ENCODE data around the gene CAMK2D.

CAMK2D gene

GRCh38 chr4:113682730-113683537 lies 78.6 kb downstream of the CAMK2D start:
- no peak for DNase-seq (ENCODE audit: low read depth in 2 of 2)

- peak in 1 of 2 experiments; percentile 64 for DNase-seq (ENCODE audit: low read depth in 2 of 2)
Measured at GRCh38 chr4:113678641-113679040, 82.9 kb downstream of the CAMK2D start.

DNA sequence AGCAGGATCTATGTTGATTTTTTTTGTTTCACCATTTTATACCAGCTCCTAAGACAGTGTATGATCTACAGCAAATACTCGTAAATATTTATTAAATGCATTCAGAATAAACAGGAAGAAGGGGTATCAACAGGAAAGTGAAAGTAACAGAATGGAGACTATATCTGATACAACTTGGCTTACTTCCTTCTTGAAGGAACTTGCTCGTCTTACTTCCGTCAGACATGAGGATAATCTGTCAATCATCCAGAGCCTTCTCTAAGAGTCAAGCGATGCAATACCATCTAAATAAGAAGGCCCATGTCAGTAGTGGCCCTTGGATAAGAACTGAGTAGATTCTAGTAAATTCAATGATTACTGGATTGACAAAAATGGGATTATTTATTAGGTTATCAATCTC lies 84.2 kb downstream of the CAMK2D start:
- DNase-seq (ENCODE audit: low read depth in 2 of 2), result no peak

DNA sequence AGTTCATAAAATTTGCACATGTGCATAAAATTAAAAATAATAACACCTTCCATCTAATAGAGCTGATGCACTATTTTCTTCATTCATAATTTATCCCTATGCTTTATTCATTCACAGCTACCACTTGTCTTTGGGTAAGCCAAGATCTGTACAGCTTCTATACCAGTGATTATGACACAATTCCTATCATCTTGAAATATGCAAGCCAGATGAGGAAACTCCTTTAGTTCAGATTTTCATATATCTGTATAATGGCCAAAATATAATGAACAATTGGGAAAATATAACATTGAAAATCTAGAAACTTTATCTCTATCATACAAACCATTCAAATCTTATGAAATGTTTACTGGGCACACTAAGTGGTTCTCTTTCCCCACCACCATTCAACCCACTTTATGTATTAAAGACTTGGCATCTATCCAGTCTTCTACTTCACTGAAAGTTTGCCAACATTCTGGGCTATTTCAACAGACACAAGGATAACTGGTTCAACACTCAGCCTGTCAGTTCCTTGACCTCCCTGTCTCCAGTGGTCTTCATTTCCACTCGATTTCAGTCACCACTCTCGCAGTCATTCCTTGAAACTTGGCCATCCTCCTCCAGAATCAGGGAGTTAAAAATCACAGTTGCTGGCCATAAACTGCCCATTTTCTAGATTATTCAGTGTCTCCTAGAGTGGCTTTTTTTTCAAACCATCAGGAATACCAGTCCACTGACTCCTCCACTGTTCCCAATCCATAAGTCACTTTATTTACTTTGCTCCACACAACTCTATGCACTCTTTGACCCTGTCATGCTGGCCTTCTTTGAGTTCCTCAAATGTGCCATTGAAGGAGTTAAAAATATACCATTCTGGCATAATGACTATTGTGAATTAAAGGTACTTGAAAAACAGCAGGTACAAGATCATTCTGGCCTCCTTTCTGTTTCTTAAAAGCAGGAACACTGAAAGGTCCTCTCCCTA lies 85.5 kb downstream of the CAMK2D start:
- no peak for DNase-seq (ENCODE audit: low read depth in 2 of 2)

GRCh38 chr4:113674733-113675132 lies 86.8 kb downstream of the CAMK2D start:
- no peak for DNase-seq (ENCODE audit: low read depth in 2 of 2)

DNA sequence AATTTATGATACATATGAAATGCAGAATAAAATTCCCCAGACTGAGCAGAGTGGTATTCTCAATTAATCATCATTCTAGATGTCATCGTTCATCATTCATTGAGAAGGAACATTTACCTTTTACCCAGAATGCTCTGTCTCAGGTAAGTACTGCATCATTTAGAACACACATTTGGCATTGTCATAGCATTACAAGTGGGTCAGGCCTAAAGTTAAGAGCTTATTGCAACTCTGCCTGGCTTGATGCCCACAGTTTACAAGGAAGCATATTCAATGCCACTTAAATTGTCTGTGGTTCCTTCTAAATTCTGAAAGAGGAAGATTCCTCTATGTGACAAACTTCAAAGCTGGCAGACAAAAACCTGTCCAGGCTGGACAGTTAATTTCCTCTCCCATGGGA lies 87.3 kb downstream of the CAMK2D start:
- DNase-seq (ENCODE audit: low read depth in 2 of 2), result no peak

DNA sequence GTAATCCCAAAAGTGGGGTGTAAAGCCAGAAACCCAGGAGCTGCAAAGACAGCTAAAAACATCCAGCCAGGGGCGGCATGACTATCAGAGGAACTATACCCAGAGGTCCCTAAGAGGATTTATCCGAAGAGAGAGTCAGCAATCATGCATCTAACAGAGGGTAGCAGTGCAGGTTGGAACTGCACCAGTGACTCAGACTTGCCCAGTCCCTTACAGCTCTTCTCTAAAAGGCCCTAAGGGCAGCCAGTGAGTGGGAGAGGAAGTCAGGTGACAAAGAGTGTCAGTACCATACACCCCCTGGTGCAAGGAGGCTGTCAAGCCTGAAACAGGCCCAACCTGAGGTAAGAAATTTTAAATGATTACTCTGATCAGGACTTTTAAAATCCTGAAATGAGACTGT lies 88.1 kb downstream of the CAMK2D start:
- DNase-seq (ENCODE audit: low read depth in 2 of 2), result no peak

DNA sequence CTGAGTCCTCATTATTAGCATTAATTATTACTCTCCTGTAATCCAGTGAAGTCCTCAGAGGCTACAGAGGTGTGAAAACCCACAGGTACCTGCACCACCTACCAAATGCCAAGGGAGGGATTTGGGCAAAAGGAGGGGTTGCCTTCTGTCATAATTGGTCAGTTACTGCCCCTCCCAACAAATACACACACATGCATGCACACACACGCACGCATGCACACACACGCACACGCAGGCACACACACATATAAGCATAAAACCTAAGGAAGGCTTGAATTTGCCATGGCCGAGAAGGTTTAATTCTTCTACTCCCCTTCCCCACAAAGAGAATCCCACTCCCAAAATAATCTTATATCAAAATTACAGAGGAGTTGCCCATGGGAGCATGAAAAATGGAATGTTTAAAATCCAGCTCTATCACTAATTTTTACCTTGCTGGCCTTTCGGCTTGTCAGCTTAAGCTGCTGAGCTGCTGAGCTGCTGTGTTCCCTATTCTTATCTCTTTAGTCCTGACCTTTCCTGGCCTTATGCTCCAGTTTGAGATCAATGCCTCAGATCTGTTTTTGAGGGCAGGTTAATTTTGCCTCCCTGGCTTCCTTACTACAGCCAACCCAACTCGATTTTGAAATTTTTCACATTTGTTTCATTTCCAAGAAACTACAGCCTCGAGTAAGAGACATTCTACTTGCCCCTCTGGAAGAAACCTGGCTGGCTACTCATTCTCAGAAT lies 95.0 kb downstream of the CAMK2D start:
- no peak for DNase-seq (ENCODE audit: low read depth in 2 of 2)

DNA sequence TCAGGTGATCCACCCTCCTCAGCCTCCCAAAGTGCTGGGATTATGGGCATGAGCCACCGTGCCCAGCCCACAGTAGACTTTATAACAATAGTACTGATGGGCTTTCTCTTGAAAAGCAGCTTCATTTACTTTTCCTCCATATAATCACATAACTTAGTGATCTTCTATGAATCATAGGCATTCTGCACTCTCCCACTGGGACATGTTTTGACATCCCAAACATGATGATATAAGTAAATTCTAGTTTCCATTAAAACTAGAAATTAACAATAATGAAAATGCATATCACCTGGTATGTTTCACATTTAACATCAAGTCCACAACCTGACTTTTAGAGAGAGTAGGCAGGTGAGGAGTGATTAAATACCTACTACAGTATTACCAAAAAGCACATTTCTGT lies 96.5 kb downstream of the CAMK2D start:
- no peak for DNase-seq (ENCODE audit: low read depth in 2 of 2)

GRCh38 chr4:113662581-113662980 lies 99.0 kb downstream of the CAMK2D start:
- no peak for DNase-seq (ENCODE audit: low read depth in 2 of 2)

DNA sequence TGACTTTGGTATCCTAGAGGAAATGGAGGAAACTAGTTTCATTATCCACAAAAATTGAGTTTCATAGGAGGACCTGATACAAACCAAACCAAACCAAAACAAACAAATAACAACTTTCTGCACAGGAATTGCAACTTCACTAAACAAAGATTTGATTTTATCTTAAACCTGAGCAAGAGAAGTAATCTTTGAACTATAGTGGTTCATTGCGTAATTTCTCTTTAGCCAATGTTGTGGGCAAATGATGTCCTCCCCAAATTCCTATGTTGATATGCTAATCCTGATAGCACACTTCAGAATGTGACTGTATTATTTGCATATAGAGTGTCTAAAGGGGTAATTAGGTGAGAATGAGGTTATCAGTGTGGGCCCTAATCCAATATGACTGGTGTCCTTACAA lies 102.4 kb downstream of the CAMK2D start:
- DNase-seq (ENCODE audit: low read depth in 2 of 2), result no peak

GRCh38 chr4:113657586-113658233 lies 103.8 kb downstream of the CAMK2D start:
- DNase-seq (ENCODE audit: low read depth in 2 of 2), result no peak

GRCh38 chr4:113653871-113654270 lies 107.7 kb downstream of the CAMK2D start:
- no peak for DNase-seq (ENCODE audit: low read depth in 2 of 2)

- DNase-seq (ENCODE audit: low read depth in 2 of 2), result no peak
Measured at GRCh38 chr4:113646442-113646822, 115.1 kb downstream of the CAMK2D start.

- no peak for DNase-seq (ENCODE audit: low read depth in 2 of 2)
Measured at GRCh38 chr4:113645771-113646441, 115.6 kb downstream of the CAMK2D start.

DNA sequence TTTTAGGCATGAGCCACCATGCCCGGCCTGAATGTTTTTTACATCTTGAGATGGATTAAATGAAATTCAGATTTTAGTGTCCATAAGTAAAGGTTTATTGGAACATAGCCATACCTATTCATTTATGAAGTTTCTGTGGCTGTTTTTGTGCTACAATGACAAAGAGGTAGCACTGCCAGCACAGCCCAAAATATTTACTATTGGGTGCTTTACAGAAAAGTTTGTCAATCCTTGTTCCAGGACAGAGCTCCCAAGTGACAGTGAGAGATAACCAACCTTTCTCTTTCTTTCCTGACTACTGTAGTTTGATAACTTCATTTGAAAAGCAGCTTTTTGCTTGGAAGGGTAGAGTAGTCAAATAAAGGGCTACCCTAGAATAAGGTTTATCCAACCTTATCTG lies 116.2 kb downstream of the CAMK2D start:
- no peak for DNase-seq (ENCODE audit: low read depth in 2 of 2)

- no peak for DNase-seq (ENCODE audit: low read depth in 2 of 2)
Measured at GRCh38 chr4:113644398-113644797, 117.1 kb downstream of the CAMK2D start.

DNA sequence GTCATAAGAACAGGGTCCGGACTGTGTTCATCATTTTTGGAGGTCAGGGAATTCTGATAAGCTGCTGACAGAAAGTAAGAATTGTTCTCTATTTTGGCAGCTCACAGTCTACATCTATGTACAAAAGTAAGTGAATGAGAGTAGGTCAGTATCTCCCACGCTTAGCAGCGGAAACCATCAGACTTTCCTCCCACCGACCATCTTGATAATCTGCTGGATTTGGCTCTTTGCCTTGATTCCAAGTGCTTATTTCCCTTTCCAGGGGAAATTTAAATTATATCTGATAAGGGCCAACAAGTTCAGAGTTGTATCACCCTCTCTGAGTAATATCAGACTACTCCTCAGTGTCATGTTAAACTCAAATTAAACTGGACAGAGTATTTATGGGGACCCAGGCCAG lies 118.0 kb downstream of the CAMK2D start:
- DNase-seq (ENCODE audit: low read depth in 2 of 2), result no peak

DNA sequence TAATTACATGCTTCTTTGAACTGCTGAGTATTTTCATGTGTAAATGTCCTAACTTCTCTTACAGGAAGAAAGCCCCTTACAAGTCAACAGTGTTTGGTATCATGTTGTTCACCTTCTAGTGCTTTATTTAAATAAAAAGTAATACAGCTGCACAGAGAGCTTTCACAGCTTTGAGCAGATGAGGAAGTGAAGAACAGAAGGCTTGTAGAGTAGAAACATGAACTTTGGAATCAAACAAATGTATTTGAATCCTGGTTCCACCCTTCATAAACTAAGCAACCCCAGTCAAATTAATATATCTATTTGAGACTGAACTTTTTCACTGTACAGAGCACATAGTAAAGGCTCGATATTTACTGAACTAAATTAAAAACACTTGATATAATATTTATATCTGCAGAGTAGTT lies 120.5 kb downstream of the CAMK2D start:
- no peak for DNase-seq (ENCODE audit: low read depth in 2 of 2)

GRCh38 chr4:113639326-113639725 lies 122.2 kb downstream of the CAMK2D start:
- no peak for DNase-seq (ENCODE audit: low read depth in 2 of 2)

- DNase-seq (ENCODE audit: low read depth in 2 of 2), result no peak
Measured at GRCh38 chr4:113638562-113638832, 123.0 kb downstream of the CAMK2D start.

All from fibroblast of skin of left biceps (primary cell).